HG02885 (cell line): Measurements from ENCODE around the gene FN3KRP.

Experiments
- ATAC-seq: cut with Tn5 transposase; IDR thresholded peaks from one replicate; pipeline ENCODE4 v1.9.1; 2021; ENCODE audit warnings: mild to moderate bottlenecking; ENCODE audit not compliant: unreplicated experiment, poor library complexity

FN3KRP gene

GRCh38 chr17:82705756-82706155, 10.8 kb upstream of the FN3KRP start:
- ATAC-seq, result no peak

- ATAC-seq, result no peak
Measured at GRCh38 chr17:82709024-82709675, 7.4 kb upstream of the FN3KRP start.

- ATAC-seq, result no peak
Measured at GRCh38 chr17:82709676-82710498, 6.6 kb upstream of the FN3KRP start.

DNA sequence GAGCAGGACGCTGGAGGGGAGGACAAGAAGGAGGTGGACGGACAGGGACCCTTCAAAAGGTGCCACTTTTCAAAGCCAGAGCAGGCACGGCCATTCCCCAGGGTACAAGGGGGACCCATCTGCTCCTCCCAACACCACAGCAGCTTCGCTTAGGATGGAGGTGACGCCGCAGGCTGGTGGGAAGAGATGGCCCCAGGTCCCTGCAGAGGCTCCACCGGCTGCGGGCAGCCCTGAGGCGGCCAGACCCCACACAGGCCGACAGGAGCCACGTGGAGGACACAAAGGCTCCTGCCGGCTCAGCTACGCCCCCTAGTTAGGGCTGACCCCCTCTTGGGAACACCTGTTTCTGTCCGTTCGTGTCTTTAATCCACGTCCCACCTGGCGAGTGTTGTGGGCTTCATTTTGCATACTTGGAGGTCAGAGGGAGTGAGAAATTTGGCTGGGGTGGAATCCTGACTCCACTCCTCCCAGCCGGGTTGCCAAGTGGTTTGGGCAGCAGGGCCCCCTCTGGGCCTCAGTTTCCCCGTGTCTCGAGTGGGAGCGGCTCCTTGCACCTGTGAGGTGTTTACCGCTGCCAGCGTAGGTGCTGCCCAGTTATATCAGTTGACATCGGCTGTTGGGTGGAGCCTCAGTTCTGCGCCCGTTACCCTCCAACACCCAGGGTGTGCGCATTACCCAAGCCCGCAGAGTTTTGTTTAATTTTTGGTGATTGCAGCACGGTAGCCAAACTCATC, 5.8 kb upstream of the FN3KRP start:
- no peak for ATAC-seq

GRCh38 chr17:82713071-82713723, 3.3 kb upstream of the FN3KRP start:
- ATAC-seq, result no peak

DNA sequence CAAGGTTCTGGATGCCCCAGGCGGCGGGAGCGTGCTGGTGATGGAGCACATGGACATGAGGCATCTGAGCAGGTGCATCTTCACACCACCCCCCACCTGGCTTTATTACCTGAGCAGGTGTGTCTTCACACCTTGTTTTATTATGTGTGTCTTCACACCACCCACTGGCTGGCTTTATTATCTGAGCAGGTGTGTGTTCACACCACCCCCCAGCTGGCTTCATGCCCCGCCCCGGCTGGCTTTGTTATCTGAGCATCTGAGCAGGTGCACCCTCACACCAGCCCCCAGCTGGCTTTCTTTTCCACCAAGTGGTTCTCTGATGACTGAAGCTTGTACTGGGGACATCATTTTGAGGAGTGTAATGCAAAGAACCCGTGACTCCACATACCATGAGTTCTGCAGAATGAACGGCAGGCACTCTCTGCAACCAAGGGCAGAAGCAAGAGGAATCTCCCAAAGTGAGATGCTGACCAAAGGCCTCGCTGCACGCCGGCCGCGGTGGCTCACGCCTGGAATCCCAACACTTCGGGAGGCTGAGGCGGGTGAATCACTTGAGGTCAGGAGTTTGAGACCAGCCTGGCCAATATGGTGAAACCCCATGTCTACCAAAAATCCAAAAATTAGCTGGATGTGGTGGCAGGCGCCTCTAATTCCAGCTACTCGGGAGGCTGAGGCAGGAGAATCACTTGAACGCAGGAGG, 2.6 kb downstream of the FN3KRP start:
- no peak for ATAC-seq

- no peak for ATAC-seq
Measured at GRCh38 chr17:82720204-82720603, 3.7 kb downstream of the FN3KRP start.

- no peak for ATAC-seq
Measured at GRCh38 chr17:82722341-82723013, 6.0 kb downstream of the FN3KRP start.

DNA sequence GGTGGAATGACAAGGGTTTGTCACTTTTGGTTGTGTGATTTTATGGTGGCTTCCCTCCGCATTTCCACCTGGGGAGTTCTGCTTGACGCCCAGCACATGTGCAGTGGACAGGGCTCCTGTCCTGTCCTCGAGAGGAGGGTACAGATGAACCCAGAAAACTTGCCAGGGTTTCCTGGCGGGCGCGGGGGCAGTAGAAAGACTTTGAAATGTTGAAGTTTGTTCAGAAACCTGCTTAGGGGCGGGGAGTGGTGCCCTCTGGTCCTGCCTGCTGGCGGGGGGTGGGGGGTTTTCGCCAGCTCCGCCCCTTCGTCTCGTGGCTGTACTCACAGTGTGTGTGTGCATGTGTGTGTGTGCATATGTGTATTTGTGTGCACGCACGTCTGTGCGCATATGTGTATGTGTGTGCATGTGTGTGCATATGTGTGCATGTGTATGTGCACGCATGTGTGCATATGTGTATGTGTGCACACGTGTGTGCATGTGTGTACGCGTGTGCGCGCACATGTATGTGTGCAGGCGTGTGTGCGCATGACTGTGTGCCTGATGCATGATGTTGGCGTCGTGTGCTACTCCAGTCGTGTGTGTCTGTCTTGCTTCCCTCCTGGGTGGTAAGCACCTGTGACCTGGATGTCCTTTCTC, 6.8 kb downstream of the FN3KRP start:
- ATAC-seq, result no peak

GRCh38 chr17:82726427-82726826, 9.9 kb downstream of the FN3KRP start:
- ATAC-seq, result no peak

GRCh38 chr17:82729479-82730260, 13.2 kb downstream of the FN3KRP start:
- ATAC-seq, result no peak

DNA sequence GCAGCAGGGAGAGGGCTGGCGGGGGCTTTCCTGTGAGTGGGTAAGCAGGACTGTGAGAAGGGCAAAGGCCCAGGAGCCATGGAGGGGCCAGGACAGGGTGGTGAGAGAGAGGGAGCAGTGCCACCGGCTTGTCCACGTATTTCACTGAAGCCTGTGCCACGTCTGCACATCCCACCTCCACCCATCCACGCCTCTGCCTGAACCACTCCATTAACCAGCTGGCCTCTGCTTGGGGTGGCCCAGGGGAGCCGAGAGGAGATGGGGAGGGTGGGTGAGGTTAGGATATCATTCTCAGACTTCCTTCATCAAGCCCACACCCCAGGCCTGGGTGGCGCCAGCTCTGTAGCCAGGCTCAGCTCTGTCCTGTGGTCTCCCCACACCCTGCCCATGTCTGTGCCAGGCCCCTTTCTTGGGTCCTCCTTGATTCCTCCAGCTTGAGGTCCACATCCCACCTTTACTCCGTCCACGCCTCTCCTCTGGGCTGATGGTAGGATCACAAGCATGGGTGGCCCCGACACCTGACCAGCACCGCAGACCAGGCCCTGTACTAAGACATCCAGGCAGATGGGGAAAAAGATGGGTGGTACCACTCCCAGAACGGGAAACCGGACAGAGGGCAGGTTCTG, 15.7 kb downstream of the FN3KRP start:
- no peak for ATAC-seq

DNA sequence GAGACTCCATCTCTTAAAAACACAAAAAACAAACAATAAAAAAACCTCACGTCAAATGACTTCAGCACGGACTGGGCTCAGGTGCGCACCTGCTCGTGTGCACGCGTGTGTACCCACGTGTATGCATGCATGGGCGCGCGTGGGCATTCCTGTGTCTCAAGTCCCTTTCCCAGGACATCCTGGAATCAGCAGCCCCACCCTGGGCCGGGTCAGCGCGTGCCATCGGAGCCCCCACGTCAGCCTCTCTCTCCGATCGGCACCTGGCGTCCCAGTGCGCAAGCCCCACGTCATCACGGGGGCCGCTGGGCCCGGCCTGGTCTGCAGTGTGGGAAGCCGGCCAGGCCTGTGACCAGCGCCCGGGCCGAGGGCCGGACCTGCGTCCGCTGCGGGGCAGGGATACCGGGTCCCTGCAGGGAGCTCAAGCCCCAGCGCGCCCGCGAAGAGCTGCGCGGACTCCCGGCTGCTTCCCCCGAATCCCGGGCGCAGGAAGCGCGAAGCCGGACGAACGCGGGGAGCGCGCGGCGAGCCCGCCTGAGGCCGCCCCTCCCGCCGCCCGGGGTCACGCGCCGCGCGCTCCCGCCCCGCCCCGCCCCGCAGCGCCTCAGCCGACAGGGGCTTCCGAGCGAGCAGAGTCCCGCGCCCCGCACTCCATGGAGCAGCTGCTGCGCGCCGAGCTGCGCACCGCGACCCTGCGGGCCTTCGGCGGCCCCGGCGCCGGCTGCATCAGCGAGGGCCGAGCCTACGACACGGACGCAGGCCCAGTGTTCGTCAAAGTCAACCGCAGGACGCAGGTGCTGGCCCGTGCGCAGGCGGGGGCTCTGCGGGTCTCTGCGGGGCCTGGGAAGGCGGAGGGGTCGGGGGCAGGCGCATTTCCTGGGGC, 18.7 kb downstream of the FN3KRP start, which contains the start of gene FN3K:
Gene FN3K (plus strand): TSS at position 629 of the 880 bp plus-strand sequence. CDS start 22 bp downstream, at position 651.
- ATAC-seq, result no peak

- no peak for ATAC-seq
Measured at GRCh38 chr17:82736511-82737185, 20.1 kb downstream of the FN3KRP start.

- no peak for ATAC-seq
Measured at GRCh38 chr17:82737967-82738877, 21.7 kb downstream of the FN3KRP start.
